Activated naive CD4-positive, alpha-beta T cell treated with anti-CD3 and anti-CD28 coated beads, Interleukin-2, amount 50 U/mL, for 24 hours (primary cell): Measurements from ENCODE around the gene GMIP.

ENCODE experiments used
- H3K27ac Mint-ChIP-seq: one replicate; pipeline ENCODE4 v1.8.0; 2021; ENCODE audit warnings: mild to moderate bottlenecking, mixed read lengths
- H3K27me3 Mint-ChIP-seq: one replicate; pipeline ENCODE4 v1.8.0; 2021; ENCODE audit warnings: mixed read lengths
- H3K36me3 Mint-ChIP-seq: one replicate; pipeline ENCODE4 v1.8.0; 2021; ENCODE audit warnings: mixed read lengths
- H3K4me1 Mint-ChIP-seq: one replicate; pipeline ENCODE4 v1.8.0; 2021; ENCODE audit warnings: mixed read lengths
- H3K4me3 Mint-ChIP-seq: one replicate; pipeline ENCODE4 v1.8.0; 2021; ENCODE audit warnings: mild to moderate bottlenecking, mixed read lengths
- H3K9me3 Mint-ChIP-seq: one replicate; pipeline ENCODE4 v1.8.0; 2021; ENCODE audit warnings: mixed read lengths

GMIP gene

DNA sequence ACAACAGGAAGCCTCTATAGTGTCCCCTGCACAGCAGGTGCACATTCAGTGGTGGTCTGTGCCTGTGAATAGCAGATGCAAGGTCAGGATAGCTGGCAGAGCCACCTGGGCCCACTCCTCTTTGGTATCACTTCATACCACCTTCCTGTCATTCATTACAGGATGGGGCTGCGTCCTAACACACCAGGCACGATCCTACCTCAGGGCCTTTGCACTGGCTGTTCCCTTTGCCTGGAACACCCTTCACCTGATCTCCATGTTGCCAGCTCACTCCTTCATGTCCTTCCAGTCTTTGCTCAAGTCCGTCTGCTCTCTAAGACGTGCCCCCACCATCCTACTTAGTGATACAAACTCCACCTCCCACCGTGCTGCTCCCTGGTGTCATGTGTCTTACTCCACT is 10.8 kb downstream of the GMIP start:
- Mint-ChIP-seq H3K27ac (no peak overlapping the region), H3K4me1 (peaks cover 15% of the 10 kb centered on the region), H3K36me3 (peaks cover 8% of the 10 kb centered on the region), H3K9me3 (no peaks in the 10 kb centered on the region), H3K4me3 (no peak overlapping the region), H3K27me3 (no peaks in the 10 kb centered on the region)

DNA sequence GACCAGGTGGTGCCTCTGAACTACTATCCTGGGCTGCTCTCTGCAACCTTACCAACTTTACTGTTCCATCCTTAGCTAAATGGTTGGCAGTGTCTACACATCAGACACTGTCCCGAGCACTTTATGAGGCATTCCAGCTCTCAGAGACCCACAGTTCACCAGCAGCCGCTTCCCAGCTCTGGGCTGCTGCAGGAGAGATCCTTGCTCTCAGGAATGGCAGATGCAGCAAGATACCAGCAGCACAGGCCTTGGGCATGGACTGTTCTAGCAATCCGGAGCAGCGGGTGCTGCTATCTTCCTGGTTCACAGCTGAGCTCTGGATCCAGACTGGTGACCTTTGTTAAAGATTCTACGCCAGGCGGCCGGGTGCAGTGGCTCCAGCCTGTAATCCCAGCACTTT is 12.1 kb downstream of the GMIP start:
- Mint-ChIP-seq H3K27ac (no peak overlapping the region), H3K36me3 (peaks cover 8% of the 10 kb centered on the region), H3K27me3 (no peaks in the 10 kb centered on the region), H3K4me3 (no peak overlapping the region), H3K9me3 (no peaks in the 10 kb centered on the region), H3K4me1 (peaks cover 28% of the 10 kb centered on the region)

DNA sequence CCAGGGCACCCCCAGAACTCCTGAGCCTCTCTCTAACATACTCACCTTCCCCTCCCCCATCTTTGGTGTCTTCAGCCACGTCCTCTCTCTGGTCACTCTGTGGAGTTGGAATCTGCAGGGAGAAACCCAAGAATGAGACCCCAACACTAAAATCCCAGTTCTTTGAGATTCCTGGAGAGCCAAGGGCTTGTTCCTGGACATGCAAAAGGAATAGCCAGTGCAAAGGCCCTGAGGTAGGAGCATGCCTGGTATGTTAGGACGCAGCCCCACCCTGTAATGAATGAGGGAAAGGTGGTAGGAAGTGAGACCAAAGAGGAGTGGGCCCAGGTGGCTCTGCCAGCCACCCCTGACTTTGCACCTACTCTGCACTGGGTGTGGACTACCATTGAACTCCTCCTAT is 13.0 kb downstream of the GMIP start:
- H3K4me1 Mint-ChIP-seq, result peaks cover 30% of the 10 kb centered on the region

DNA sequence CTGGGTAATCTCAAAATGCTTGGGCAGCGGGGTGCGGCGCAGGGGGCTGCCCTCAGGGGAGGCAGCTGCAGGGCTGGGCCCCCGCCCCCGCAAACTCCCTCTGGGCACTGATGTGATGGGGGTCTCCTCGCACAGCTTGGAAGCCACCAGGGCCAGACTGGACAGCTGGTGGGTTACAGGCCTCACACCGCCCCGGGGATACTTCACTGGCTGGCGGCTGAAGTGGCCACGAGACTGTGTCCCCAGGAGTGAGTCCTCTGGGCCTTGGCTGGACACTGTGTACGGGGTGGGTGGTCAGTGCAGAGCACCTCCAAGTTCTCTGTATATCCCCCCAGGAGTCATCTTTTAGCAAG is 13.4 kb downstream of the GMIP start:
- no peak overlapping the region for H3K4me3 Mint-ChIP-seq
- peaks cover 30% of the 10 kb centered on the region for H3K4me1 Mint-ChIP-seq
- no peak overlapping the region for H3K27ac Mint-ChIP-seq
- no peaks in the 10 kb centered on the region for H3K9me3 Mint-ChIP-seq
- H3K27me3 Mint-ChIP-seq, result no peaks in the 10 kb centered on the region
- H3K36me3 Mint-ChIP-seq, result peaks cover 9% of the 10 kb centered on the region

More for the DNA sequence above, 13.0 kb downstream of the GMIP start:
- Mint-ChIP-seq H3K4me3 (no peak overlapping the region), H3K27me3 (no peaks in the 10 kb centered on the region), H3K36me3 (peaks cover 9% of the 10 kb centered on the region), H3K27ac (no peak overlapping the region), H3K9me3 (no peaks in the 10 kb centered on the region)

DNA sequence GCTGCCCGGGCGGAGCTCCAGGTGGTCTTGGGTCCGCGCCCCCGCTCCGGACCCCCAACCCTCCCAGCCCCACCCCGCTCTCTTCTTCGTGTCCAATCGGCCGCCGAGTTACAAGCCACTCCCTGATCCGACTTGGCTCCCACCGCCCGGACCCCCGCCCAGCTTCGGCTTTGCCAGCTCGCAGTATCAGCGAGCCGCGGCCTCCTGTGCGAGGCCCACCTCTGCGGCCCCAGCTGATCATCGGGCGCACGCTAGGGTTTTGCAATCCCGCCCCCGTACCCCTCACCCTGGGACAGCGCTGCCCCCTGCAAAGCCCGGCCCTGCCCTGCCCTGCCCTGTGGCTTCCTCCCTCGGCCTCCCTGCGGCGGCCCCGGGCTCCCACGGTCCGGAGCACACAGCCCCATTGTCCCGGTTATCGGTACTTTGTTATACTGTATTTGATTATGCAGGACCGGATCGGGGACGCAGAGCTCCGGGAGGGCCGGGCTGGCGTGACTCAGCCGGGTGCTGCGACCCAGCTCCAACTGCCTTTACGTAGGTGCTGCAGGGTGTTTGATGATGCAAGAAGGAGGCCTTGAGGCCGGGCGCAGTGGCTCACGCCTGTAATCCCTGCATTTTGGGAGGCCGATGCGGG is 14.8 kb downstream of the GMIP start:
- peak overlapping the region; percentile 79 for H3K27ac Mint-ChIP-seq
- peaks cover 27% of the 10 kb centered on the region for H3K4me1 Mint-ChIP-seq
- H3K4me3 Mint-ChIP-seq, result peak overlapping the region; percentile 72
- peaks cover 9% of the 10 kb centered on the region for H3K36me3 Mint-ChIP-seq
- H3K9me3 Mint-ChIP-seq, result no peaks in the 10 kb centered on the region
- no peaks in the 10 kb centered on the region for H3K27me3 Mint-ChIP-seq

DNA sequence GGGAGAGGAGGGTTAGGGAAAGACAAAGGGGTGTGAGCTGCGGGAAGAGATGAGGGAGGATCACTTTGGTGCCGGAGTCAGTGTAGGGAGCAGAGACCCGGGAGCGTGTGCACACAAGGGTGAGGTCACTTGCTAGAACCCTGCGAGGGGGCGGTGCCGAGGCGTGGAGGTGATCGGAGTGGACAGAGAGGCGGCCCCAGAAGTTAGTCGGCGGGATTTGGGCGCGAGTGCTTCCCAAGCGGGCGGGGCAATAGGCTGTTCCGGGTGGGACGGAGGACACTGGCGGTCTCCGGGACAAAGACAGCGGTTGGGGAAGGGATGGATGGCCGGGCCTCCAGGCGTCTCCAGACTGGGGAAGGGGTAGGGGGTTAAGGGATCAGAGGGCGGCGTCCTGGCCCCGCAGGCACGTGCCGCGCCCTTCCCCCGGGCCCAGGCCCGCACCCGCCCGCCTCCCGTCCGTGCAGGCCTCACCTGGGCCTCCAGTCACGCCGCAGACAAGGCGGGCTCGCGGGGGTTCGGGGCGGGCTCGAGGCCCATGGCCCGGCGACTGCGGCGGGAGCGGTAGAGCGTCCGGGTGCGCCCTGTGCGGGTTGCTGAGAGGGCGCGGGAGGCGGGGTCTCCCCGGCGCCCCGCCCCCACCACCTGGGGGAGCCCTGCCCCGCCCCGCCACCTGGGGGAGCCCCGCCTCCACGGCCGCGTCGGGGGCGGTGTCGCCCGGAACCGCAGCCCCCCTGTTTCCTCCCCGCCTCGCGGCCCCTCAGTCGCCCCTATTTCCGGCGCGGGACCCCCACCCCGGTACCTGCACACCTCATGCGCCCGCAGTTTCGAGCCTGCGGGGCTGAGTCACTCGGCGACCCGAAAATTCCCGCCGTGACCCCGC is 15.6 kb downstream of the GMIP start, which contains the start of gene LPAR2:
LPAR2 (minus strand) TSS at position 600 of the 880 bp plus-strand sequence. CDS start 945 bp downstream, outside the sequence.
- Mint-ChIP-seq H3K27ac (peak within 1 kb of the TSS; percentile 97), H3K4me1 (peaks cover 23% of the 10 kb centered on the region), H3K36me3 (peaks cover 6% of the 10 kb centered on the region), H3K27me3 (no peaks in the 10 kb centered on the region), H3K4me3 (peak within 1 kb of the TSS; percentile 89), H3K9me3 (no peaks in the 10 kb centered on the region)

DNA sequence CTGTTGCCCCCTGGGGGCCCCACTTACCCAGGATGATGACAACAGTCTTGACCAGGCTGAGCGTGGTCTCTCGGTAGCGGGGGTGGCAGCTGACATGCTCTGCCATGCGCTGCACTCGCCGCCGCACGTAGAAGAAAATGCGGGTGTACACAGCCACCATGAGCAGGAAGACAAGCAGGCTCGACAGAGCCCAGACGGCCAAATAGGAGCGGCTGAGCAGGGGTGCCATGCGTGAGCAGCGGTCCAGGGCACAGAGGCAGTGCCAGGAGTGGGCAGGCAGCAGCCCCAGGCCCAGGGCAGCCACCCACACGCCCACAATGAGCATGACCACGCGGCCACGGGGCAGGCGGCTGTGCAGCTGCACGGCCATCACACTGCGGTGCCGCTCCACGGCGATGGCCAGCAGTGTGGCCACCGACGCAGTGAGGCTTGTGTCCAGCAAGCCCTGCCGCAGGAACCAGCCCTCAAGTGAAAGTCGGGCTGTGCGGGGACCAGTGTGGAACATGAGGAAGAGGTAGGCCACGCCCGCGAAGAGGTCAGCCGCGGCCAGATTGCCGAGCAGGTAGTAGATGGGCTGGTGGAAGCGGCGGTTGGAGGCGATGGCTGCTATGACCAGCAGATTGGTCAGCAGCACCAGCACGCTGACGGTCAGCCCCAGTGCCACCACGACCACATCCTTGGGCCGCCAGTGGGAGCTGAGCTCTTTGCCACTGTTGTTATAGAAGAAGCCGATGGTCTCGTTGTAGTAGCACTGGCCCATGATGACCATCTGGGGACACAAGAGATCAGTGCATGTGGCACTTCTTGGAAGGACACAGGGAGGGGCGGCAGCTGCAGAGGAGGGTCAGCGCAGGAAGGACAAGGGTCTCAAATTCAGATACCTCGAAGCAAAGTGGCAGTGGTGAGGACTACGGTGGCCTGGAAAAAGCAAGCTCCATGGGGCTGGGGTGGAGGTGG is 16.7 kb downstream of the GMIP start:
- Mint-ChIP-seq H3K4me1 (peaks cover 23% of the 10 kb centered on the region), H3K36me3 (peaks cover 6% of the 10 kb centered on the region), H3K27ac (peak overlapping the region; percentile 87), H3K4me3 (peak overlapping the region; percentile 89), H3K9me3 (no peaks in the 10 kb centered on the region), H3K27me3 (no peaks in the 10 kb centered on the region)

DNA sequence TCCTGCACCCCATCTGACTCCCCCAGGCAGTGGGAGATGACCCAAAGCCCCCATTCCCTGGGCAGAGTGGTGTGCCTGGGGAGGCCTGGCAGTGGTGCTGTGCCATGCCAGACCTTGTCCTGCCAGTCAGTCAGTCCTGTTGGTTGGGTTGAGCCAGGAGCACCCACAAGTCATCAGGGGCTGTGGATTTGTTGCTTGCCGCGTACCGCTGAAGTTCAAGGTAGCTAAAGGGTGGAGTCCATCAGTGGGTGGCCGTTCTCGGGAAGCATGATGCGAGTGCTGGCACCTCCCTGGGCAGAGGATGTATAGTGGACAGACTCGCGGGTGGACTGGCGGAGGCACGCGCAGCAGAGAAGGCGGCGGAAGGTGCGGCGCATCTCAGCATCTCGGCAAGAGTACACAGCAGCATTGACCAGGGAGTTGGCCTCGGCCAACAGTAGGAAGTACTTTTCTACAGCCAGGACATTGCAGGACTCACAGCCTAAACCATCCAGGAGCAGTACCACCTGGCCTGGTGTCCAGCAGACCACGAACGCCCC is 19.4 kb downstream of the GMIP start:
- Mint-ChIP-seq H3K4me1 (peaks cover 27% of the 10 kb centered on the region), H3K36me3 (peaks cover 6% of the 10 kb centered on the region), H3K4me3 (no peak overlapping the region), H3K27ac (no peak overlapping the region), H3K9me3 (no peaks in the 10 kb centered on the region), H3K27me3 (no peaks in the 10 kb centered on the region)

DNA sequence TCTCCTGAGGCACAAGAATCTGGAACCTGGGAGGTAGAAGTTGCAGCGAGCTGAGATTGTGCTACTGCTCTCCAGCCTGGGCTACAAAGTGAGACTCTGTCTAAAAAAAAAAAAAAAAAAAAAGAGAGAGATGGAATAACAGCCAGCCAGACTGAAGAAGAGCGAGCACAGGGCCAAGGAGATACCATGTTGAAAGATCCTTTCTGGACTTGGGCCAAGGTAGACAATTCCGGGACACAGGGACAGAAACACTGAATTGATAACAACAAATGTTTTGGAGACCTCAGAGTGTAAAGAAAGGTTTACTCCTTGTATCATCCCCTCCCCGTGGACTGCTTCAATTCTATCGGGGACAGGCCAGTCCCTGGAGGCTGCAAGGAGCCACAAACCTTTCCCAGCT is 20.1 kb downstream of the GMIP start:
- peaks cover 29% of the 10 kb centered on the region for H3K4me1 Mint-ChIP-seq
- no peaks in the 10 kb centered on the region for H3K9me3 Mint-ChIP-seq
- no peaks in the 10 kb centered on the region for H3K27me3 Mint-ChIP-seq
- H3K4me3 Mint-ChIP-seq, result no peak overlapping the region
- H3K27ac Mint-ChIP-seq, result peak overlapping the region; percentile 35
- peaks cover 4% of the 10 kb centered on the region for H3K36me3 Mint-ChIP-seq

DNA sequence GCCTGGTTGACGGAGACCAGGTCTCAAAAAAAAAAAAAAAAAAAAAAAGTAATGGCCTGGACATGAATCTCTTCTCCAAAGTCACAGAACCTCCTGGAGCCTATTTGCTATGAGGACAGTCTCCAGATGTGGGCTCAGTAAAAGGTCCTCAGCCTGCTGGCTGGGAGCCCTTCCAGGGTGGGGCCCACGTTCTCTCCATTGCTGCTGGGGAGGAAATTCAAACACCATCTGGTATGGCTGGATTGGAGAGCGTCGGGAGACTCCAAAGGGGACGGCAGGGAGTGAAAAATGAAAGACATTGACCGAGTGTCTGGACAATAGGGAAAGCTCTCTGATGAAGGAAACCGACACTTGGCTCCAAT is 23.6 kb downstream of the GMIP start:
- H3K4me1 Mint-ChIP-seq, result peaks cover 41% of the 10 kb centered on the region
- H3K36me3 Mint-ChIP-seq, result no peaks in the 10 kb centered on the region
- no peak overlapping the region for H3K4me3 Mint-ChIP-seq
- H3K9me3 Mint-ChIP-seq, result no peaks in the 10 kb centered on the region
- no peaks in the 10 kb centered on the region for H3K27me3 Mint-ChIP-seq
- no peak overlapping the region for H3K27ac Mint-ChIP-seq

DNA sequence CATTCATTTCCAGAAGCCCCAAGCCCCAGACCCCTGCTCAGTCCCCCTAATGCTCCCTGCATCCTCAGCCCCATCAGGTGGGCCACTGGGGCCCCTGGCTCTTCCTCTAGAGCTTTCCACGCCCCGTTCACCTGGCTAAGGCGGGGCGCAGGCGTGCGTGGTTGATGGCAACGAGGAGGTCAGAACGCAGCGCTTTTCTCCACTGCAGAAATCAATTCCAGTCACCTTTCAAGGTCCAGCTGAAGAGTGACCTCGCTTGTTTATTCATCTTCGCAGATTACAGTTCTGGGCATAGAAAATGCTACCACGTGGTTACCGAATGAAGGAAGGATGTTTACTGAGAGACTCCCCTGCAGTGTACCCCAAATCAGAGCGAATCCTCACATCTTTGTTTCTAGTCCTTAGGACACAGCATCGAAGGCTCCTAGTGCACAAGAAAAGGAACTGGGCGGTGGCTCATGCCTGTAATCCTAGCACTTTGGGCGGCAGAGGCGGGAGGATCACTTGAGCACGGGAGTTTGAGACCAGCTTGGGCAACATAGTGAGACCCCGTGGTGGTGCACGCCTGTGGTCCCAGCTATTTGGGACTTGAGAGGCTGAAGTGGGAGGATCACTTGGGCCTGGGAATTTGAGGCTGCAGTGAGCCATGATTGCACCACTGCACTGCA is 24.1 kb downstream of the GMIP start:
- Mint-ChIP-seq H3K36me3 (no peaks in the 10 kb centered on the region), H3K4me1 (peaks cover 44% of the 10 kb centered on the region), H3K27ac (peak overlapping the region; percentile 46), H3K9me3 (no peaks in the 10 kb centered on the region), H3K4me3 (peak overlapping the region; percentile 88), H3K27me3 (no peaks in the 10 kb centered on the region)

DNA sequence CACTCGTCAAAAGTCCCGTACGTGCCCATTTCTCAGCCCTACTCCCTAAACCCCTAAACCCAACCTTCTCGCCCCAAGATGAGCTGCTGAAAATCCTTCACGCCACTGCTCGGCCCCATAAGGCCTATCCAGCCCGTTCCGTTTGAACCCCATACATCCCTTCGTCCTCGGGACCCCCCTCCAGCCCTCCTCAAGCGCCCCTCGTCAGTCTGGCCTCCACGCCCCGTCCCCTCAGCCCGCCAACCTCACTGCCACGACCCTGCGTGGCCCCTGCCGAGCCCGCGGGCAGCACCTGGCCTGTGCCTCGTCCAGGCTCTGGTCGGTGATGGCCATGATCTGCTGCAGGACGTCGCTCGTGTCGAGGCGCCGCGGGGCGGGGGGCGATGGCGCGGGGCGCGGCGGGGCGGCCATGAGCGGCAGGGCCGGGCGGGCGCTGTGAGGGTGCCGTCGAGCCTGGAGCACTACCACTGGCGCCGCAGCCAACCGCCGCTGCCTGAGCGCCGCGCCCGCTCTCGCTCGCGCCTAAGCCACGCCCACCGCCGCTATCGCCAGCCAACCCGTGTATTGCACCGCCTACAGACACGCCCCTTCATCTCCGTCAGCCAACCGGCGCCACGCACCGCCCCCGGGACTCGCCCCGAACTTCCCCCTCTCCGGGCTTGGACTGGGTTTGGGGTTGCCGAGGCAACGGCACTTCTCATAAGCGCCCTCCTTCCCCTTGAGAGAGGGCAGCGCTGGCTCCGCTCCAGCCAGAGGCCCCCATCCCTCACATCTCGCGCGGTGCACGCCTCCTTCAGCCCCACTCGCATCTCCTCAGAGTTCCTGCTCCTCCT is 25.0 kb downstream of the GMIP start, which contains the start of gene PBX4:
PBX4 (minus strand) TSS at position 469 of the 833 bp plus-strand sequence; CDS start at position 411, 58 bp downstream.
- Mint-ChIP-seq H3K36me3 (no peaks in the 10 kb centered on the region), H3K4me3 (peak within 1 kb of the TSS; percentile 88), H3K4me1 (peaks cover 52% of the 10 kb centered on the region), H3K27ac (peak within 1 kb of the TSS; percentile 85), H3K9me3 (no peaks in the 10 kb centered on the region), H3K27me3 (no peaks in the 10 kb centered on the region)

DNA sequence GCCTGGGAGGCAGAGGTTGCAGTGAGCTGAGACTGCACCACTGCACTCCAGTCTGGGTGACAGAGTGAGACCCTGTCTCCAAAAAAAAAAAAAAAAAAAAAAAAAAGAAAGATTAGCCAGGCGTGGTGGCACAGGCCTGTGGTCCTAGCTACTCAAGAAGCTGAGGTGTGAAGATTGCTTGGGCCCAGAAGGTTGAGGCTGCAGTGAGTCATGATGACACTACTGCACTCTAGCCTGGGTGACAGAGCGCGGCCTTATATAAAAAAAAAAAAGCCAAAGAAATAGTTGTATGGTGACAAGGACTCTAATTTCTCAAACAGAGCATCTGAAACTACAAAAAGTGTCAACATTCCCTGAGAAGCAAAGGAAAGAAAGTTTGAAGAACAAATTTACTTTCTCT is 28.4 kb downstream of the GMIP start:
- no peaks in the 10 kb centered on the region for H3K36me3 Mint-ChIP-seq
- peaks cover 69% of the 10 kb centered on the region for H3K4me1 Mint-ChIP-seq
- no peaks in the 10 kb centered on the region for H3K9me3 Mint-ChIP-seq
- peak overlapping the region; percentile 79 for H3K27ac Mint-ChIP-seq
- no peaks in the 10 kb centered on the region for H3K27me3 Mint-ChIP-seq
- H3K4me3 Mint-ChIP-seq, result peak overlapping the region; percentile 69

DNA sequence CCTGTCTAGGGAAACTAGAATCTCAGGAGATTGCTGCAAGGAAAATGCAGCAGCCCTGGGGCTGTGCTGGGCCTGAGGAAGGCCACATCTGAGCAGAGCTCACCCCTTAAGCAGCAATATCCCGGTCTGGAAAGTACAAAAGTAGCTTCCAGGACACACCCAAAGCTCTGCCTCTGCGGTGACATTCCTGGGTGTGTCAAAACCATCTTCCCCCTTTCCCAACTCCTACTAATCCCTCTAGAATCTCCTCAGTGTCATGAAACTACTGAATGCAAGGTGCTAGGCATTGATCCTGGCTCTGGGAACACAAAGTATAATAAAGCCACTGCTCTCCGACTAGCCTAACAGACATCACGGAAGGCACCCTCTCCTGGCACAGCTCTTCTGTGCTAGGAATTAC is 30.0 kb downstream of the GMIP start:
- Mint-ChIP-seq H3K36me3 (peaks cover 7% of the 10 kb centered on the region), H3K4me3 (no peak overlapping the region), H3K27me3 (no peaks in the 10 kb centered on the region), H3K9me3 (no peaks in the 10 kb centered on the region), H3K27ac (no peak overlapping the region), H3K4me1 (peaks cover 65% of the 10 kb centered on the region)
